ENCODE data around the gene RING1.

The RING1 gene

GRCh38 chr6:33211136-33211535, 2.8 kb downstream of the RING1 start:
- Histone ChIP-seq H4K20me1 (ENCODE audit: insufficient read depth, low read length) (no peaks in the 10 kb centered on the region), H3K9me3 (replicated peaks; ENCODE audit: insufficient read depth, low read length) (no peaks in the 10 kb centered on the region), H3K27ac (ENCODE audit: low read length) (no peak overlapping the region), H3K27me3 (replicated peaks; ENCODE audit: insufficient read depth, low read length) (no peaks in the 10 kb centered on the region), H3K4me2 (ENCODE audit: low read depth, low read length) (no peak overlapping the region), H3K79me2 (ENCODE audit: low read length) (no peaks in the 10 kb centered on the region), H3F3A (ENCODE audit: insufficient read depth, low read length) (0 out of 2 replicates have a peak, but pooled peaks cover 6% of the 10 kb centered on the region), H3K9ac (ENCODE audit: low read length) (no peak overlapping the region), H2AFZ (ENCODE audit: low read length) (no peak overlapping the region), H3K9me2 (replicated peaks; ENCODE audit: insufficient read depth, low read length) (no peaks in the 10 kb centered on the region), H3K36me3 (replicated peaks; ENCODE audit: insufficient read depth, low read length) (no peaks in the 10 kb centered on the region), H3K4me3 (ENCODE audit: low read length) (no peak overlapping the region), H3K4me1 (ENCODE audit: low read length) (0 out of 2 replicates have a peak, but pooled peaks cover 5% of the 10 kb centered on the region)
- no peak for TF ChIP-seq EZH2 (optimal IDR thresholded peaks at IDR 0.05; ENCODE audit: low read depth, low read length)
- DNase-seq: no peak

- H3K36me3 ChIP-seq (replicated peaks; ENCODE audit: insufficient read depth, low read length): no peaks in the 10 kb centered on the region
- no peaks in the 10 kb centered on the region for H4K20me1 ChIP-seq (ENCODE audit: insufficient read depth, low read length)
- H3K27ac ChIP-seq (ENCODE audit: low read length): no peak overlapping the region
- H3K4me1 ChIP-seq (ENCODE audit: low read length): 0 out of 2 replicates have a peak, but pooled peaks cover 5% of the 10 kb centered on the region
- H3F3A ChIP-seq (ENCODE audit: insufficient read depth, low read length): no peaks in the 10 kb centered on the region
- H3K79me2 ChIP-seq (ENCODE audit: low read length): no peaks in the 10 kb centered on the region
- TF ChIP-seq CTCF (IDR thresholded peaks at IDR 0.05; ENCODE audit: low read length): no peak
- no peak for TF ChIP-seq EZH2phosphoT487 (IDR thresholded peaks at IDR 0.05; ENCODE audit: low read length)
- TF ChIP-seq EZH2 (optimal IDR thresholded peaks at IDR 0.05; ENCODE audit: low read depth, low read length): no peak
- no peak overlapping the region for H3K9ac ChIP-seq (ENCODE audit: low read length)
- DNase-seq: no peak
- no peaks in the 10 kb centered on the region for H3K9me3 ChIP-seq (replicated peaks; ENCODE audit: insufficient read depth, low read length)
- H3K27me3 ChIP-seq (replicated peaks; ENCODE audit: insufficient read depth, low read length): no peaks in the 10 kb centered on the region
- H3K4me2 ChIP-seq (ENCODE audit: low read depth, low read length): no peak overlapping the region
- H2AFZ ChIP-seq (ENCODE audit: low read length): no peak overlapping the region
- no peaks in the 10 kb centered on the region for H3K9me2 ChIP-seq (replicated peaks; ENCODE audit: insufficient read depth, low read length)
- H3K4me3 ChIP-seq (ENCODE audit: low read length): no peak overlapping the region
Observed at GRCh38 chr6:33211666-33212422, 3.5 kb downstream of the RING1 start.

- no peak for DNase-seq
- Histone ChIP-seq H3F3A (ENCODE audit: insufficient read depth, low read length) (no peaks in the 10 kb centered on the region), H3K9me3 (replicated peaks; ENCODE audit: insufficient read depth, low read length) (no peaks in the 10 kb centered on the region), H3K79me2 (ENCODE audit: low read length) (no peaks in the 10 kb centered on the region), H3K9ac (ENCODE audit: low read length) (no peak overlapping the region), H4K20me1 (ENCODE audit: insufficient read depth, low read length) (no peaks in the 10 kb centered on the region), H3K9me2 (replicated peaks; ENCODE audit: insufficient read depth, low read length) (no peaks in the 10 kb centered on the region), H3K36me3 (replicated peaks; ENCODE audit: insufficient read depth, low read length) (no peaks in the 10 kb centered on the region), H2AFZ (ENCODE audit: low read length) (no peak overlapping the region), H3K4me3 (ENCODE audit: low read length) (no peak overlapping the region), H3K4me1 (ENCODE audit: low read length) (0 out of 2 replicates have a peak, but pooled peaks cover 5% of the 10 kb centered on the region), H3K27ac (ENCODE audit: low read length) (no peak overlapping the region), H3K4me2 (ENCODE audit: low read depth, low read length) (no peak overlapping the region), H3K27me3 (replicated peaks; ENCODE audit: insufficient read depth, low read length) (no peaks in the 10 kb centered on the region)
- TF ChIP-seq EZH2 (optimal IDR thresholded peaks at IDR 0.05; ENCODE audit: low read depth, low read length) (no peak), EZH2phosphoT487 (IDR thresholded peaks at IDR 0.05; ENCODE audit: low read length) (no peak), CTCF (IDR thresholded peaks at IDR 0.05; ENCODE audit: low read length) (no peak)
Observed at GRCh38 chr6:33212857-33213165, 4.5 kb downstream of the RING1 start.
